GM21723 (cell line): ENCODE data around the gene DHX16.

Experiments
- ATAC-seq: cut with Tn5 transposase; IDR thresholded peaks from one replicate; pipeline ENCODE4 v1.9.1; 2021; ENCODE audit warnings: mild to moderate bottlenecking, moderate library complexity; ENCODE audit not compliant: unreplicated experiment

Gene DHX16

DNA sequence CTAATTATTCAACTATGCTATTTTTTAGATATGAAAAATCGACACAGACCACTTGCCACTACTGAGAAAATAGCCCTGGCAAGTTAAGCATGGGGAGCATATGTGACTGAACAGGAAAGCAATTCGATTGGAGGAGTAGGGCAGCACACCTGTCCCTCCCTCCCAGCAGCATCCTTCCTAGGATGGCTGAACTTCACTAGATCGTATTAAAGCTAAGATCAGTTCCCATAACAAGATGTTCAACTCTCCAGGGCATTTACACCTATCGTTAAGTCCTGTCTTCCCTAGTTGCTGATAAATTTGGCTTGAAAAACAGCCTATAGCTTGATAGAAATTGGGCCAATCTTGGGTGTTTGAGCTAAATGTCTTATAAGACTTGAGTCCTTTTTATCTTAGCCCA, 62.7 kb downstream of the DHX16 start:
- no peak for ATAC-seq

DNA sequence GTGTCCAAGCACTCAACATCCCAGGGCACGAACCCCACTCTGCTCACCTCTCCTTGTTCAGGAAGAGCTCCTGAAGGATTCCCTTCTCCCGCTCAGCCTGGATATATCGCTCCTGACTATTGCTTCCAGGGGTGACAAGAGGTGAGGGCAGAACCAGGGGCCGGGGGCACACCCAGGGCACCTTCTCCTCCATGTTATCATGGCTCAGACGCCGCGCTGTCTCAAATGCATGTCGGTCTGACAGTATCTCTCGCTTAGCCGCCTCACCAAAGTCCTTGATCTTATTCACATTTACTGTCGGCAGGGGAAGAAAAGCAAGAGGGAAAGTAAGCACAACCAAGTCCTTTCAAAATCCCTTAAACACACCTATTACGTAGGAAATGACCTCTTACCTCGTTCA, 68.8 kb downstream of the DHX16 start:
- no peak for ATAC-seq
